MM.1S (cell line): Measurements from ENCODE around the gene CACNA1C.

Source experiments
- DNase-seq: peaks from one replicate; pipeline ENCODE4 v3.0.0-alpha.2; 2015
- H2AFZ ChIP-seq: fragments of 300-600 bp; sonication (generic); 2 replicates; pipeline ENCODE4 v1.6.0; 2016; ENCODE audit warnings: antibody characterized with exemption, low read length
- H3F3A ChIP-seq: fragments of 300-600 bp; sonication (generic); 2 replicates; pipeline ENCODE4 v1.6.1; 2016; ENCODE audit warnings: mild to moderate bottlenecking, antibody characterized with exemption, low read length, moderate library complexity, mixed read lengths; ENCODE audit not compliant: insufficient read depth
- H3K27ac ChIP-seq: fragments of 300-600 bp; sonication (generic); 2 replicates; pipeline ENCODE4 v1.5.1; 2016; ENCODE audit warnings: mild to moderate bottlenecking, low read length
- H3K27me3 ChIP-seq: fragments of 300-600 bp; sonication (generic); replicated peaks from 2 replicates; pipeline ENCODE4 v1.6.0; 2016; ENCODE audit warnings: low read length; ENCODE audit not compliant: insufficient read depth
- H3K36me3 ChIP-seq: fragments of 300-600 bp; sonication (generic); replicated peaks from 2 replicates; pipeline ENCODE4 v1.6.1; 2016; ENCODE audit warnings: mild to moderate bottlenecking, low read length, mixed read lengths; ENCODE audit not compliant: insufficient read depth
- H3K4me1 ChIP-seq: fragments of 300-600 bp; sonication (generic); 2 replicates; pipeline ENCODE4 v1.6.1; 2016; ENCODE audit warnings: low read length, mixed read lengths
- H3K4me2 ChIP-seq: fragments of 300-600 bp; sonication (generic); 2 replicates; pipeline ENCODE4 v1.6.0; 2016; ENCODE audit warnings: low read depth, low read length
- H3K4me3 ChIP-seq: fragments of 300-600 bp; sonication (generic); 2 replicates; pipeline ENCODE4 v1.5.1; 2016; ENCODE audit warnings: low read length, mixed read lengths
- H3K79me2 ChIP-seq: fragments of 300-600 bp; sonication (generic); 2 replicates; pipeline ENCODE4 v1.6.1; 2016; ENCODE audit warnings: mixed run types, low read length, mixed read lengths
- H3K9ac ChIP-seq: fragments of 300-600 bp; sonication (generic); 2 replicates; pipeline ENCODE4 v1.6.1; 2016; ENCODE audit warnings: low read length, mixed read lengths
- H3K9me2 ChIP-seq: fragments of 300-600 bp; sonication (generic); replicated peaks from 2 replicates; pipeline ENCODE4 v1.6.1; 2016; ENCODE audit warnings: mild to moderate bottlenecking, low read length, mixed read lengths; ENCODE audit not compliant: insufficient read depth
- H3K9me3 ChIP-seq: fragments of 300-600 bp; sonication (generic); replicated peaks from 2 replicates; pipeline ENCODE4 v1.6.1; 2016; ENCODE audit warnings: mild to moderate bottlenecking, low read length, mixed read lengths; ENCODE audit not compliant: insufficient read depth
- H4K20me1 ChIP-seq: fragments of 300-600 bp; sonication (generic); 2 replicates; pipeline ENCODE4 v1.6.1; 2016; ENCODE audit warnings: mild to moderate bottlenecking, low read length, moderate library complexity, mixed read lengths; ENCODE audit not compliant: insufficient read depth
- EZH2 ChIP-seq: fragments of 300-600 bp; sonication (generic); optimal IDR thresholded peaks from 2 replicates; pipeline ENCODE3; 2017; ENCODE audit warnings: low read depth, mild to moderate bottlenecking, antibody characterized with exemption, low read length, mixed read lengths
- EZH2phosphoT487 ChIP-seq: fragments of 300-600 bp; sonication (generic); IDR thresholded peaks from 2 replicates; pipeline ENCODE4 v1.6.1; 2018; ENCODE audit warnings: antibody characterized with exemption, low read length
- TF ChIP-seq, protein P1 (sequence below): fragments of 300-600 bp; sonication (generic); IDR thresholded peaks from 2 replicates; pipeline ENCODE4 v1.5.1; 2016; ENCODE audit warnings: antibody characterized with exemption, low read length, mixed read lengths

CACNA1C gene

DNA sequence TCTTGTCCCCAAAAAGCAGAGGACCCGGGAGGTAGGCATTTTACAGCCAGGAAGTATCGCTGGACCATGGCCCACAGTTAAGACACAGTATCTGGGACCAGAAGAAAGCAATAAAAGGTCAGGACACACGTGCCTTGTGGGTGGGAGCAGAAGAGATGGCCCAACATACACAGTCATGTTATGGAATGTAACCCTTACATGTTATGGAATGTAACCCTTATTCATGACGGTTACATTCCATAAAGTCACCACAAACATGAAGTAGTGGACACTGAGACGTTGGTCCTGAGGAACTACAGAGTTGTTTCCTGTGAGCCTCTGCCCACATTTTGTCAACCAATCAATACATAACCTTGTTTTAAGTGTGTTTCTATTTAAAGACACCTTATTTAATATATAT lies 456.4 kb downstream of the CACNA1C start:
- no peaks in the 10 kb centered on the region for H4K20me1 ChIP-seq
- no peaks in the 10 kb centered on the region for H3F3A ChIP-seq
- H3K4me3 ChIP-seq: no peak overlapping the region
- no peak overlapping the region for H2AFZ ChIP-seq
- no peaks in the 10 kb centered on the region for H3K79me2 ChIP-seq
- no peaks in the 10 kb centered on the region for H3K36me3 ChIP-seq
- no peaks in the 10 kb centered on the region for H3K4me1 ChIP-seq
- H3K9me2 ChIP-seq: no peaks in the 10 kb centered on the region
- no peaks in the 10 kb centered on the region for H3K27me3 ChIP-seq
- H3K27ac ChIP-seq: no peak overlapping the region
- no peak overlapping the region for H3K4me2 ChIP-seq
- H3K9ac ChIP-seq: no peak overlapping the region
- DNase-seq: no peak
- H3K9me3 ChIP-seq: no peaks in the 10 kb centered on the region
- TF ChIP-seq, protein P1, sequence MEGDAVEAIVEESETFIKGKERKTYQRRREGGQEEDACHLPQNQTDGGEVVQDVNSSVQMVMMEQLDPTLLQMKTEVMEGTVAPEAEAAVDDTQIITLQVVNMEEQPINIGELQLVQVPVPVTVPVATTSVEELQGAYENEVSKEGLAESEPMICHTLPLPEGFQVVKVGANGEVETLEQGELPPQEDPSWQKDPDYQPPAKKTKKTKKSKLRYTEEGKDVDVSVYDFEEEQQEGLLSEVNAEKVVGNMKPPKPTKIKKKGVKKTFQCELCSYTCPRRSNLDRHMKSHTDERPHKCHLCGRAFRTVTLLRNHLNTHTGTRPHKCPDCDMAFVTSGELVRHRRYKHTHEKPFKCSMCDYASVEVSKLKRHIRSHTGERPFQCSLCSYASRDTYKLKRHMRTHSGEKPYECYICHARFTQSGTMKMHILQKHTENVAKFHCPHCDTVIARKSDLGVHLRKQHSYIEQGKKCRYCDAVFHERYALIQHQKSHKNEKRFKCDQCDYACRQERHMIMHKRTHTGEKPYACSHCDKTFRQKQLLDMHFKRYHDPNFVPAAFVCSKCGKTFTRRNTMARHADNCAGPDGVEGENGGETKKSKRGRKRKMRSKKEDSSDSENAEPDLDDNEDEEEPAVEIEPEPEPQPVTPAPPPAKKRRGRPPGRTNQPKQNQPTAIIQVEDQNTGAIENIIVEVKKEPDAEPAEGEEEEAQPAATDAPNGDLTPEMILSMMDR: no peak
- TF ChIP-seq EZH2: no peak

DNA sequence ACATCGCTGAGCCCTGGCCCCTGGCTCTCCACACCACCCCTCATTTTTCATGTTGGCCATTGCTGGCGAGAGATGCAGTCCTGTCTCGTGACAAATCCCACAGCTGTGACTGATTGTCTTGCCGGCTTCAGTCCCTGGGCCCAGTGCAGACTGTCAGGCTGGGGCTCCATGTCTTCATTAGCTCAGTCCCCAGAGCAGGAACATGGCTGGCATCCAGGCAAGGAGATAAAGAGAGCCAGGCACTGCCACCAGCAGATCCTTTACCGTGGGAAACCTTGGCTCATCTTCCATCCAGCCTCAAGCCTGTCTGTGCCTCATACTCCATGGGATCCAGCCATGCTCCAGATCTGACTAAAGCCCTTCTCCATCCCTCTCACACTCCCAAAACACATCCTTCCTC lies 457.3 kb downstream of the CACNA1C start:
- TF ChIP-seq EZH2 (no peak), EZH2phosphoT487 (no peak)
- TF ChIP-seq, protein P1: no peak
- Histone ChIP-seq H3F3A (no peaks in the 10 kb centered on the region), H3K27ac (no peak overlapping the region), H3K4me2 (no peak overlapping the region), H3K9ac (no peak overlapping the region), H2AFZ (no peak overlapping the region), H3K4me3 (no peak overlapping the region), H4K20me1 (no peaks in the 10 kb centered on the region), H3K9me2 (no peaks in the 10 kb centered on the region), H3K27me3 (no peaks in the 10 kb centered on the region), H3K9me3 (no peaks in the 10 kb centered on the region), H3K36me3 (no peaks in the 10 kb centered on the region), H3K79me2 (no peaks in the 10 kb centered on the region), H3K4me1 (no peaks in the 10 kb centered on the region)
- DNase-seq: no peak

DNA sequence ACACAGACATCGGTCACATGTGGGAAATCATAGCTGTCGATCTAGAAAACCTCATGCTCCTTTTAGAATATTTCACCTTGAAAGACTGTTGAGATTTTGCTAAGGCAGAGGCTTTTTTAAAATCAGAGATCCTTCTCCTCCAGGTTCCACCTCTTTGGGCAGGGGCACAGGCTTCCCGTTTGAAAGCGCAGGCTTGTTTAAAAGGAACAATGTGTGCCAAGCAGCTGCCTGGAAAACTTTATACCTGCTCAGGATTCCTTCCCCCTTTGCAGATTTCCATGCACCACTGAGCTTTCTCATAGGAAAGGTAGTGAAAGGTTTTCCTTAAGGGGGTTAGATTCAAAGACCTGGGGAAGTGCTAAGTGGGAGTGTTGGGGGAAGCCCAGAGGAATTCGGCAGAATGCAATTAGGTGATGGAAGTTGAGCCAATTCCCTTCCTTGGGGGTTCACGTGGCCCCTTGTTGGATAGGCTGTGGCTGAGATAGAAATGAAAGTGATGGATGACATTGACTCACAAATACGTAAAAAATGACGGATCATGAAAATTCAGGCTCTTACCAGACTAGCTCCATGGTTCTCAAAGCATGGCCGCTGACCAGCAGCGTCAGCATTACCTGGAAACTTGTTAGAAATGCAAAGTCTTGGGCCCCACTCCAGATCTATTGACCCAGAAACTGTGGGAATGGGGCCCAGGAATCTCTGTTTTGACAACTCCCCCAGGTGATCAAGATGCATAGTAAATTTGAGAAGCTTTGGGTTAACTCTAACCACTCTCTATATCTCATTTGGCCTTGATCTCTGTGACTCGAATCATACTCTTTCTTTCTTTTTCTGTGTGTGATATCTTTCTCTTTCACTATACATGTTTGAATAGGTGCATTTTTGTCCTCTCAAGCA lies 460.6 kb downstream of the CACNA1C start:
- no peaks in the 10 kb centered on the region for H3K9me3 ChIP-seq
- no peaks in the 10 kb centered on the region for H4K20me1 ChIP-seq
- no peak overlapping the region for H3K9ac ChIP-seq
- DNase-seq: no peak
- no peak overlapping the region for H3K27ac ChIP-seq
- no peaks in the 10 kb centered on the region for H3K4me1 ChIP-seq
- H3K9me2 ChIP-seq: no peaks in the 10 kb centered on the region
- no peaks in the 10 kb centered on the region for H3F3A ChIP-seq
- no peak overlapping the region for H3K4me3 ChIP-seq
- TF ChIP-seq EZH2: no peak
- TF ChIP-seq, protein P1: no peak
- H3K4me2 ChIP-seq: no peak overlapping the region
- no peaks in the 10 kb centered on the region for H3K79me2 ChIP-seq
- H3K36me3 ChIP-seq: no peaks in the 10 kb centered on the region
- no peaks in the 10 kb centered on the region for H3K27me3 ChIP-seq
- H2AFZ ChIP-seq: no peak overlapping the region
